ENCODE results near the gene MRC2.
A peak's percentile ranks its signal among the peaks of the same experiment; 100 is the strongest.

MRC2 gene

GRCh38 chr17:62705156-62705777, 77.8 kb downstream of the MRC2 start:
- no peak for DNase-seq

DNA sequence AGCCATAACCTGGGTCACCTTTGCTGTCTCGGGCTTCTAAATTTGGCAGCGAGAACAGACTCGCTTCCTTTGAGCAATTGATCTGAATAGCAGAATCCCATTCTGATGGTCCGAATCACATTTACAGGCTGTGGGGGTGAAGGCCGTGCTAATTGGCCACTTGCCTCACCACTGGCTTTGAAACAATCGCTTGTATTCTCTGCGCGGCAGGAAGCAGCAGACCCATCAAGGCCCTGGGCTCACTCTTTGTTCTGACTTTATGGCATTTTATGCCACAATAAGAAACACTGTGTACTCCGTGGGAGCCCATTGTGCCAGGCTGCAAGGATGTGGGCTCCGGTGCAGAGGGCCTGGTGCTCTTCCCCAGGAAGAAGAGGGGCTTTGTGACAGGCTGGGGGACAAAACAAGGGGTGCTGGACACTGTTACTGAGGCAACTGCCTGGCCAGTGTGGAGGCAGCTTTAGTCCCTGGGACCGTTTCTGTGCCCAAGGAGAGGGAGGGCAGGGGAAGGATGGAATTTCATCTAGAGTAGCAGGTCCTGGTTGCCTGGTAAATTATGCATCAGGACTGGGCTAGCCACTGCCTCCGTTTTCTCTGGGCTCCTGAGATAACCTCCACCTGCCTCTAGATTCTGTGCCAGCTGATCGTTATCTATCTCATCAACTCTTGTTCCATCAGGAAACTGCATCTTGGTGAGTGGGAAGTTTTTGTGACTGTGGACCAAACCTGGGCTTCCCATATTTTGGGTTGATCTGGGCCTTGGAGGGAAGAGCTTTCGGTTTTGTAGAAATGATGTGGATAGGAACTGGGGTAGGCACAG, 78.5 kb downstream of the MRC2 start:
- DNase-seq, result no peak

DNA sequence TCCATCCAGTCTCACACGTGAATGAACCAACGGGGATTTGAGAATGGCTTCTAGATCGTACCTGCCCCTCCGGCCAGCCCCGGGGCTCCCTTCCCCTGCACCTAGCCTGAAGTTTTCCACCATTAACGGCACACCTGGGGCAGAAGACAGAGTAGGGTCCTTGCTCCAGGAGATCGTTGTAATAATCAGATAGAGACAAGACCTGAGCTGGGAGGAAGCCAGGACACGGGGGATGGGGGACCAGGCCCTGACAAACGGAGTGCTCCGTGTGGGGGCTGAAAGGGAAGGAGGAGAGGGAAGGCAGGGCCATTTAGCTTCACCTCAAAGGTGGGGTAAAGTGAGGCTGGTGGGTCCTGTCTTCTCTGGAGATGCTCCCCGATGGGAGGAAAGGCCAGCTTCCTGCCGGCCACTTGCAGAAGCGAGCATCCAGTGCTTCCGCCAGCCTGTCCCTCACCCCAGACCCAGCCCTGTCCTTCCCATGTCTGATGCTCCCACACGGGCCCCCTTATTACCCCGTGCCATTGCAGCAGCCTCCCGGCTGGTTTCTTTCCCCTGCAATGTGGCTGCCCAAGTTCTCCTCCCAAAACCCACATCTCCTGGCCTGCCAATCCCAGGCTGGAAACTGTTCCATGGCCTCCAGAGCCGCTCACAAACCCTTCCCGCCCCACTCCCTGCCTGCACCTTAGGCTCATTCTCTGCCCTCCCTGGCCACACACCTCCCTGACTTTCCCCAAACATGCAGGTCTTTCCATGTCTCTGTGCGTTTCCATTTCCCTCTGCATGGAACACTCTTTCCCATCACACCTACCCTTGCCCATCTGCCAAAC, 79.3 kb downstream of the MRC2 start:
- DNase-seq, result no peak

DNA sequence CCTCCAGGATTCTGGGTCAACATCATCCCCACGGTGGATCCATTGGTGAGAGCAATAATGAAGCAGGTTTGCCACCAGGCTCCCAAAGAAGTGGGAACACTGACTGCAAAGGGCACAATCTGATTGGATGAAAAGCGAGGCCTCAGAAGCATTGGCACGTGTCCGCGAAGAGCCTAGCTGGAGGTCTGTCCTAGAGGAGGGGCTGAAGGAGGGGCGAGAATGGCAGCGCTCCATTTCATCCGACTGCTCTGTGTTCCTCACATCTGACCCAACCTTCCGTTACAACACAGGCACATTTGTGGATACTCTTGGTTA, 79.9 kb downstream of the MRC2 start:
- no peak for DNase-seq

GRCh38 chr17:62708587-62708986, 81.1 kb downstream of the MRC2 start:
- no peak for DNase-seq

DNA sequence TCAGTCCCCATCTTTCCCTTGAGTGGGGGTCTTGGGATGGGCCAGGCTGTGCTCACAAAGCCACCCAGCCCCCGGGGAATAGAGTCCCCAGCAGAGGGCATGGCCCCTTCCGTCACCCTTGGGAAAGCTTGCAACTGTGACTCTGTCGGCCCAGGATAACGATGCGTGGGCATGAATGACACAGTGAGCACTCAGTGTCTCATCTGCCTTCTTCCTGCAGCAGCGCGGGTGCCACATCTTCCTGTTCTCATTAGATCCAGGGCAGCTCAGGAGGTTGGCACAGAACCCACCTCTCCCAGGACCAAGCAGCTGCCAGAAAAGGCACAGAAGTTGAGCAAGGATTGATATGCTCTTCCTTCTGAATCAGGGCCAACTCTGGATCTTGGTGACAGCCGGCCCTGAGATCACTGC, 84.7 kb downstream of the MRC2 start:
- DNase-seq, result no peak

GRCh38 chr17:62713086-62713881, 85.8 kb downstream of the MRC2 start:
- no peak for DNase-seq

DNA sequence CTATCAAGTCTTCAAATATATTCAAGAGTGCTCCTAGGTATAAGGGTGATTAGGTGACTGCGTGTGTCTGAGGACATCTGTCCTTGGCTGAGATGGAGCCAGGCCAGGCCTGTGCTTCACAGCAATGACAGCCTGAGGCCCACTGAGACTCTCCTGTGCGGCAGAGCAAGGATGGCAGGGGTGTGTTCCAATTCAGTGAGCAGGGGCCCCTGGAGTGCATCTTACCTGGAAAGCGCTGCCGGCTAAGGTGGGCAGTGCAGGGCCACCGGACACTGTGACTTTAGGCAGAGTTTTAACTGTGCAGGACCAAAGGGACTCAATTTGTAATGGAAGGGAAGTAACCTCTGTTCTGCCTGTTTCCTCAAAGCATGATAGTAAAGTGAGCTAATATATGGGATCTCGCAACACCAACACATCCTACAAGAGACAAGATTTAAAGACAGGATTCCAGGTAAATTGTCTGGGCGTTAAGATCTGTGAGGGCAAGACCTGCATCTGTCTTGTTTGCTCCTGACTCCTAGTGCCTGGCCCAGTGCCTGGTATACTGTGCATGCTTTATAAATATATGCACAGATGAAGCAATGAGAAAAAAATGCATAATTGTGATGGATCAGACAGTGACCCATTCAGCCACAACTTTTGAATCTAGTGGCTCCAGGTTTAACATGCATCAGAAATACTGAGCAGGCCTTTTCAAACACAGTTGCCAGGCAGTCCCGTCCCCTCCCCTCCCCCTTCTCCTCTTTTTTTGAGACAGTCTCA, 86.7 kb downstream of the MRC2 start:
- no peak for DNase-seq

- no peak for DNase-seq
Measured at GRCh38 chr17:62715882-62716390, 88.5 kb downstream of the MRC2 start.

DNA sequence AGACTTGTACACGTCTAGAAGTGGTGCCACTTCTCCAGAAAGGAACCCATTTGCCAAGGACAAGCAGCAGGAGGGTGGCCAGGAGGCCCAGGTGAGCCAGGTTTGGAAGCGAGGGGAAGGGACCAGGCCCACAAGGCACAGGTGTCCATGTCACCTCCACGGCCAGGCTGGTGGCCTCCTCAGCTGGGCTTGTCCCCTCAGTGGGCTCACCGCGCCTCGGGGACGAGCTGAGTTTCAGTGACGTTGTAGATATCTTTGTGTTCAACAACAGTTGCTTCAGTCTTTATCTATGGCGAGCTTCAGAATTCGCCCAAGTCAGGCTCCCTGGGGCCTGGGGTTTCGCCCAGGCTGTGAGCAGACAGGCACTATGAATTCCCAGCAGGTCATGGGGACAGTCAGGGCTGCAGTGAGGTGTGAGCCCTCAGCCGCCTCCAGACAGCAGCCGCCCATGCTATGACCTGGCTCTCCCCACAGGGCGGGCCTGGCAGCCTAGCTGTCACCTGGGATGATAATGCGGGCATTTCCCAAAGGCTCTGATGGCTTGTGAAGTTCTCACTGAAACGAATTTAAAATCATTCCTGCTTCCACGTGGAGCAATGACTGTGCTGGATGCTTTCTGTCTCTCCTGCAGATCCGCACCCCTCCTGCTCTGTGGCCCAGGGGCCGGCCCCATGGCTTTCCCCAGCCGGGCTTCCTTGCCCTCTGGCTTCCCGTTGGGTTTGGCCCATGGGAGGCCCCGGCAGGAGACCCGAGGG, 89.5 kb downstream of the MRC2 start:
- no peak for DNase-seq

GRCh38 chr17:62717589-62717855, 90.1 kb downstream of the MRC2 start:
- no peak for DNase-seq

DNA sequence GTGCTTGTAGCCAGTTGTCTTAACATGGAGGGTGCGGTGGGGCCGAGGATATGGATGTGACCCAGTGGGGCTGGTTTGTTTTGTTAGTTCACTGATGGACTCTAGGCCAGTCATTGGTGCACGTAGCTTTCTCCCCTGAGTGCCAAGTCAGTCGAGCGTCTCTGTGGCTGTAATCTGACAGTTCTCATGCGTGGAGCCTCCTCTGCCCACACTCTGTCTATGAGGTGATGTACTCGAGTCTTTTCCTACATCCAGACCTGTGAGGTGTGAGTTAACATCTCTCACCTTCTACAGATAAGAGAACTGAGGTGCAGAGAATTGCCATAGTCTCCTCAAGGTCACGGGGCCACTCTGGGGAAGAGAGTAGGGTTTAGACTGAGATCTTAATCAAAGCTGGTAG, 90.4 kb downstream of the MRC2 start:
- DNase-seq, result no peak

- no peak for DNase-seq
Measured at GRCh38 chr17:62718429-62718828, 91.0 kb downstream of the MRC2 start.

- DNase-seq, result no peak
Measured at GRCh38 chr17:62719586-62719985, 92.1 kb downstream of the MRC2 start.

- DNase-seq, result peak; percentile 41
Measured at GRCh38 chr17:62720126-62720850, 92.8 kb downstream of the MRC2 start.

GRCh38 chr17:62722625-62723024, 95.2 kb downstream of the MRC2 start:
- DNase-seq, result no peak

- no peak for DNase-seq
Measured at GRCh38 chr17:62723842-62724241, 96.4 kb downstream of the MRC2 start.

- DNase-seq, result peak; percentile 39
Measured at GRCh38 chr17:62724398-62725146, 97.1 kb downstream of the MRC2 start.

DNA sequence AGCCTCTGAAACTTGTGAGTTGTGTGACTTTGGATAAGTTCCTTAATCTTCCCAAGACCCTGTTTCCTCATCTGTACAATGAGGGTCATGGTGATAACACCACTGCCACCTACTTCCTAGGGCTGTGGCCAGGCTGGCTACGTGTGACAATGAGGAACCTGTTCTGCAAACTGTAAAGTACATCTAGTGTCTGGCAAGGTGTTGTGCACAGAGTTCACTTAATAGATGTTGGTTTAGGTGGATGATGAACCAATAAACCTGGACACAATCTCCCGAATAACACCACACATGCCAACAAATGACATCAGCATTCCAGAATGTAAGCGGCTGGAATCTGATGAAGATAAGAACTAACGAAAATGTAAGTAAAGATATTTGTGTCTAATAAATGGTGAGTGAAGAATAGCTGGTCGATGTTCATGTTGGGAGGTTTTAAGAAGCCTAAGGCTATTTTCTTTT, 98.3 kb downstream of the MRC2 start:
- peak; percentile 38 for DNase-seq
